Islet of Langerhans (tissue), 1 donor: ENCODE measurements around the gene ZNF678.

Experiments used
- FAIRE-seq: peaks from one replicate; lab custom pipeline; 2011; peaks lifted over from hg19 to GRCh38; lab: Jason Lieb, UNC

The ZNF678 gene

GRCh38 chr1:227723474-227723873 lies 160.1 kb downstream of the ZNF678 start:
- FAIRE-seq = no peak

- no peak for FAIRE-seq
Observed at GRCh38 chr1:227725046-227725445, 161.7 kb downstream of the ZNF678 start.

DNA sequence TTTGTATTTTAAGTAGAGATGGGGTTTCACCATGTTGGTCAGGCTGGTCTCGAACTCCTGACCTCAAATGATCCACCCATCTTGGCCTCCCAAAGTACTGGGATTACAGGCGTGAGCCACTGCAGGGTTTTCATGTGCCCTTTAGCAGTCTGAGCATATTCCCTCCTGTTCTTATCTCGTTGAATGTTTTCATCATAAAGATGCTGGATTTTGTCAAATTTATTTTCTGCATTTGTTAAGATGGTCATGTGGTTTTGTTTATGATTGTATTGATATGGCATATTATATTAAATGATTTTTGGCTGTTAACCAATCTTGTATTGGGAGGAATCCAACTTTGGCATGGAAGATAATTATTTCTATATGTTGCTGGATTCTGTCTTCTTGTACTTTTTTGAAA lies 163.0 kb downstream of the ZNF678 start:
- FAIRE-seq = no peak
